ENCODE measurements around the gene INTS11. TPM values are rescaled to one million over a fixed set of nuclear protein-coding genes. Genes with fewer than 3 reads are reported as not detected.

The INTS11 gene
- total RNA-seq, 1 experiment from 2014 or later, result 254 TPM

GRCh38 chr1:1280782-1281481 is 43.5 kb downstream of the INTS11 start:
- Histone ChIP-seq H3K9ac (ENCODE audit: low read length) (peak overlapping the region; percentile 63), H3K27ac (ENCODE audit: low read length) (peak overlapping the region; percentile 82), H4K20me1 (ENCODE audit: low read length) (no peaks in the 10 kb centered on the region), H3K4me1 (ENCODE audit: insufficient read depth, low read length) (peaks cover 24% of the 10 kb centered on the region), H3K79me2 (ENCODE audit: low read length) (no peaks in the 10 kb centered on the region), H2AFZ (ENCODE audit: low read length) (0 out of 2 replicates have a peak overlapping the region, but pooled peaks have one; percentile 31), H3K27me3 (ENCODE audit: low read length) (no peaks in the 10 kb centered on the region), H3K36me3 (ENCODE audit: low read depth, low read length) (no peaks in the 10 kb centered on the region), H3K9me3 (ENCODE audit: low read length) (no peaks in the 10 kb centered on the region), H3K4me3 (ENCODE audit: low read length) (no peak overlapping the region), H3K4me2 (ENCODE audit: low read length) (peak overlapping the region; percentile 55), H3F3A (ENCODE audit: low read length, unreplicated experiment) (no peaks in the 10 kb centered on the region), H3K9me2 (replicated peaks; ENCODE audit: low read length) (no peaks in the 10 kb centered on the region)
- ChIA-PET CTCF (no interaction called here), POLR2A (ENCODE audit: unreplicated experiment) (no interaction called here)
- no peak for DNase-seq
- intact Hi-C loops (cut with micrococcal nuclease), result no loop called here
- no TSS peak for BruUV-seq (replicated peaks)
- ATAC-seq, result no peak
- TF ChIP-seq EZH2phosphoT487 (IDR thresholded peaks at IDR 0.05; ENCODE audit: borderline replicate concordance, low read length), result no peak
- TF ChIP-seq EZH2 (IDR thresholded peaks at IDR 0.05; ENCODE audit: low read length, unreplicated experiment), result no peak
- TF ChIP-seq CTCF (conservative IDR thresholded peaks at IDR 0.05; ENCODE audit: low read depth, low read length), result no peak

GRCh38 chr1:1279028-1279427 is 45.4 kb downstream of the INTS11 start:
- intact Hi-C loops (cut with micrococcal nuclease), result no loop called here
- BruUV-seq (replicated peaks), result no TSS peak
- Histone ChIP-seq H3F3A (ENCODE audit: low read length, unreplicated experiment) (no peaks in the 10 kb centered on the region), H3K79me2 (ENCODE audit: low read length) (peaks cover 9% of the 10 kb centered on the region; the same call in 1 of the 2 replicates), H3K9me2 (replicated peaks; ENCODE audit: low read length) (no peaks in the 10 kb centered on the region), H2AFZ (ENCODE audit: low read length) (no peak overlapping the region), H3K4me1 (ENCODE audit: insufficient read depth, low read length) (peaks cover 34% of the 10 kb centered on the region), H3K4me2 (ENCODE audit: low read length) (no peak overlapping the region), H3K4me3 (ENCODE audit: low read length) (no peak overlapping the region), H3K27ac (ENCODE audit: low read length) (no peak overlapping the region), H3K27me3 (ENCODE audit: low read length) (no peaks in the 10 kb centered on the region), H4K20me1 (ENCODE audit: low read length) (no peaks in the 10 kb centered on the region), H3K9me3 (ENCODE audit: low read length) (no peaks in the 10 kb centered on the region), H3K36me3 (ENCODE audit: low read depth, low read length) (no peaks in the 10 kb centered on the region), H3K9ac (ENCODE audit: low read length) (no peak overlapping the region)
- POLR2A ChIA-PET (ENCODE audit: unreplicated experiment), result no interaction called here
- DNase-seq (no peak), ATAC-seq (no peak)
- TF ChIP-seq CTCF (conservative IDR thresholded peaks at IDR 0.05; ENCODE audit: low read depth, low read length) (no peak), EZH2phosphoT487 (IDR thresholded peaks at IDR 0.05; ENCODE audit: borderline replicate concordance, low read length) (no peak), EZH2 (IDR thresholded peaks at IDR 0.05; ENCODE audit: low read length, unreplicated experiment) (no peak)
- CTCF ChIA-PET, result no interaction called here

- H3K36me3 ChIP-seq (ENCODE audit: low read depth, low read length), result no peaks in the 10 kb centered on the region
- no peaks in the 10 kb centered on the region for H3K9me2 ChIP-seq (replicated peaks; ENCODE audit: low read length)
- no peak overlapping the region for H3K27ac ChIP-seq (ENCODE audit: low read length)
- no TSS peak for BruUV-seq (replicated peaks)
- H3K27me3 ChIP-seq (ENCODE audit: low read length), result no peaks in the 10 kb centered on the region
- no peak overlapping the region for H3K9ac ChIP-seq (ENCODE audit: low read length)
- DNase-seq (no peak), ATAC-seq (no peak)
- H3K4me1 ChIP-seq (ENCODE audit: insufficient read depth, low read length), result peaks cover 32% of the 10 kb centered on the region
- ChIA-PET POLR2A (ENCODE audit: unreplicated experiment) (no interaction called here), CTCF (no interaction called here)
- intact Hi-C loops (cut with micrococcal nuclease), result no loop called here
- H3K4me2 ChIP-seq (ENCODE audit: low read length), result no peak overlapping the region
- TF ChIP-seq CTCF (conservative IDR thresholded peaks at IDR 0.05; ENCODE audit: low read depth, low read length), result no peak
- no peak for TF ChIP-seq EZH2phosphoT487 (IDR thresholded peaks at IDR 0.05; ENCODE audit: borderline replicate concordance, low read length)
- TF ChIP-seq EZH2 (IDR thresholded peaks at IDR 0.05; ENCODE audit: low read length, unreplicated experiment), result no peak
- no peak overlapping the region for H2AFZ ChIP-seq (ENCODE audit: low read length)
- H3F3A ChIP-seq (ENCODE audit: low read length, unreplicated experiment), result no peaks in the 10 kb centered on the region
- no peaks in the 10 kb centered on the region for H3K9me3 ChIP-seq (ENCODE audit: low read length)
- peaks cover 9% of the 10 kb centered on the region; the same call in 1 of the 2 replicates for H3K79me2 ChIP-seq (ENCODE audit: low read length)
- H3K4me3 ChIP-seq (ENCODE audit: low read length), result no peak overlapping the region
- no peaks in the 10 kb centered on the region for H4K20me1 ChIP-seq (ENCODE audit: low read length)
Observed at GRCh38 chr1:1278620-1279019, 45.8 kb downstream of the INTS11 start.

All from PC-3 (cell line).